ENCODE data around the gene IL4I1.

DNA sequence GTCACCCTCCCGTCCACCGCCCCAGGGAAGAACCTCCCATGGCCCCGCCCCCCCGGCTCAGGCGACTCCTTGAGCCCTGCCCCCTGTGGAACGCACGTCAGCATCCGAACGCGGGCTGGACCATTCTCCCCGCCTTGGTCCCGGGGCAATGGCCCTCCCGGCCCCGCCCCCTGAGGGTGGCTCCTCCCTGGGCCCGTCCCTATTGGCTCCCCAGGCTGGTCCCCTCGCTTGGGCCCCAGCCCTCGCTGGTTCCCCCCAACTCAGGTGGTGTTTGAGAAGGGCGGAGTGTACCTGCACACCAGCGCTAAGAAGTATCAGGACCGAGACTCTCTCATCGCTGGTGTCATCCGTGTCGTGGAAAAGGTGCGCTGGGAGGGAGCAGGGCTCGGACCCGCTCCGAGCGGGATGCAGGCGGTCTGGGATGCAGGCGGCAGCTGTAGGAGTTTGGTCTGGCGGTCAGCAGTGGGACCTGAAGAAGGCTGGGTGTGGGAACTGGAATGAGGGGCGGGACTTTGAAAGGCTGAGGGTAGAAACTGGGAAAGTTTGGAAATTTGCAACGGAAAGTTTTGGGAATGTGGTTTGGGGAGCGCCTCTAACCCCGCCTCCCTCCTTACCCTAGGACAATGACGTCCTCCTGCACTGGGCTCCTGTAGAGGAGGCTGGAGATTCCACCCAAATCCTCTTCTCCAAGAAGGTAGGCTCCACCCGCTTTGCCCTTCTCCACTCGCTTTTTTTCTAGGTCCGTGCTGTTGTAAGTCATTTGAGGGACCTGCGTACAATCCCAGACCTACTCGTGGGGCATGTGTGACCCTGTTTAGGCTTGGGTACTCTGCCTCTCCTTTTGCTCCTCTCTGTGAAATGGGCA, 18.6 kb downstream of the IL4I1 start:
- TF ChIP-seq REST (IDR thresholded peaks at IDR 0.05): peak; percentile 24
- TF ChIP-seq ZBTB33 (IDR thresholded peaks at IDR 0.05): no peak
- no peak for TF ChIP-seq CTCF (IDR thresholded peaks at IDR 0.05; ENCODE audit: low read depth, low read length, missing input control)
- TF ChIP-seq RAD21 (IDR thresholded peaks at IDR 0.05): no peak
- no peak for TF ChIP-seq HNF4G (IDR thresholded peaks at IDR 0.05)
- TF ChIP-seq MAX (IDR thresholded peaks at IDR 0.05): no peak
- TF ChIP-seq TAF1 (conservative IDR thresholded peaks at IDR 0.05): no peak
- TF ChIP-seq, protein P1, sequence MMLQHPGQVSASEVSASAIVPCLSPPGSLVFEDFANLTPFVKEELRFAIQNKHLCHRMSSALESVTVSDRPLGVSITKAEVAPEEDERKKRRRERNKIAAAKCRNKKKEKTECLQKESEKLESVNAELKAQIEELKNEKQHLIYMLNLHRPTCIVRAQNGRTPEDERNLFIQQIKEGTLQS (IDR thresholded peaks at IDR 0.05): no peak
- TF ChIP-seq SP1 (IDR thresholded peaks at IDR 0.05): peak; percentile 54
- no peak for TF ChIP-seq YY1 (IDR thresholded peaks at IDR 0.05)
- peak; percentile 61 to 82 for TF ChIP-seq RXRA (IDR thresholded peaks at IDR 0.05)
- TF ChIP-seq JUND (IDR thresholded peaks at IDR 0.05): no peak

Measured in liver (tissue), 3 donors.